NCI-H345 (cell line): ENCODE data around the gene SLC10A6.

ENCODE experiments used
- DNase-seq: peaks from one replicate; lab custom pipeline; 2025; lab: John Stamatoyannopoulos, UW

The SLC10A6 gene

GRCh38 chr4:86778175-86778574 lies 71.0 kb downstream of the SLC10A6 start:
- no peak for DNase-seq

GRCh38 chr4:86775061-86775460 lies 74.1 kb downstream of the SLC10A6 start:
- DNase-seq = no peak
